Measurements from ENCODE around the gene SLC41A3.

SLC41A3 gene

DNA sequence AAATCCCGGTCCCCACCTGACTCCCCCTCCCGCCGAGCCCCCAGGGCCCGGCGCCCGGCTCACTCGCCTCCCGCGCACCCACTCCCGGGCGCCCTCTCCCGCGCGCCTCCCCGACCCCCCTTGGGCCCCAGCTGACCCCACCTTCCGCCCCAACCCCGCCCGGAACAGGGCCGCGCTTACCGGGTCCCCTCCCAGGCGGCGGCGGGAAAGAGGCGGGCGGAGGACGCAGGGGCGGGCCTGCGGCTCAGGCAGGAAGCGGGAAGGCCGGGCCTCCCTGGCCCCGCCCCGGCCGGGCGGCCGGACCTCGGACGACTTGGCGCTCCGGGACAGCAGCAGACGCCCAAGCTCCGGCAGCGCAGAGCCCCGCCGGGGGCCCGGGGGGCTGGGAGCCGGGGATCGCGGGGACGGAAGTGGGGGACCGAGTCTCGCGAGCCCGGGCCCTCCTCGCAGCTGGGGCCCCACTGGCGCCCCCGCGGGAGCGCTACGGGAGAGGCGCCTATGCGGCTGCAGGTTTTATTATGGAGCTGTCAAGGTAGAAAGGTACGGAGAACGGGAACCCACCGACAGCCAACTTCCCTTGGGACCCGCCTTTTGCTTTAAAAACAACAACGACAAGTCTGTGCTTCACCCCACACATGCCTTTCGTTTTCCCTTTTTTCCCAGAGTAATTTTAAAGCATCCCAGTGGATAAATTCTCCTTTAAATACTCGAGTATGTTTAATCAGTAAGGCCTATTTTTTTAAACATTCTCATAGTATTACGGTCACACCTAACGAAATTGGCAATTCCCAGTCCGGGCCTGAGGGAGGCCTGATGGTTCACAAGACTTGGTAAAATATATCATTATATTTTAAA, at the start of gene SLC41A3:
Gene SLC41A3 (minus strand): TSS at position 212 of the 855 bp plus-strand sequence. CDS start 15,905 bp downstream, outside the sequence.
- peak; percentile 83 for DNase-seq

GRCh38 chr3:126133606-126134005, 49.7 kb upstream of the SLC41A3 start:
- DNase-seq = no peak

GRCh38 chr3:126132751-126133511, 49.0 kb upstream of the SLC41A3 start:
- no peak for DNase-seq

DNA sequence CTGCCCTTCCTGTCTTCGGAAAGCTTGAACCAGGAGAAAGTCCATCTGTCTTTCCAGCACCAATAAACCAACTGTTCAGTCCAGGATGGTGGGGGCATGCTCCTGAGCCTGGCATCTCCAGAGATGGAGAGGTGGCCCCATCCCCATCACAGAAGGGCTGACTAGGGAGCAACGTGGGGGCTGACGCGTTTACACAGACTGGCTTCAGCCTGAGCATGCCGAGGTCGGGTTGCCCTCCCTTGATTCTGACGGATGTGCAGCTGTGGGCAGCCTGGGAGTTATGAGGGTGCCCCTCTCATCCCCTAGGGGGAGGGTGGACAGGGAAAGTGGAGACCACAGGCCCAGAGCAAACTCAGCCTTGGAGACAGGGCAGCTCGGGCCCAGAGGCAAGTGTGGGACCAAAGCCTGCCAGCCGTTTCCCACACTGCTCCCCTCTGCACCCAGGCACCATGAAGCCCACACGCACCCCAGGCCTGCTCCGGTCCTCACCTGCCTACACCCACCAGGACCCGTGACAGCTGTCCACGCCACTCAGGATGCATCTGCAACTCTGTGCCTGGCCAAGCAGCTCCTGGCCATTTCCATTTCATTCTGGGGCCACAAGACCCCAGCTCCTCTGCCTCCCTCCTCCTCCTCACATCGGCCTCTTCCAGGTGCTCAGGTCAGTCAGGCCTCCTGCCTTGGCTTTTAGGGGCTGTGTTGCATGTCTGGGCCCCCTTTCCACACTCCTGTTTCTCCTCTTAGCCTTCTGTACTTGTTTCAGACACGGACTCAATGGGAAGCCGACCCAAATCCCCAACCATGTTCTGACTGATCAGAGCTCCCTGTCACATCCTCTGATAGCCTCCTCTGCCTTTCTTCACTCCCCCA, 48.2 kb upstream of the SLC41A3 start:
- DNase-seq = no peak

- DNase-seq = no peak
These were observed 47.2 kb upstream of the SLC41A3 start for GRCh38 chr3:126130981-126131745.

- no peak for DNase-seq
These were observed 46.3 kb upstream of the SLC41A3 start for GRCh38 chr3:126130081-126130855.

GRCh38 chr3:126129398-126129891, 45.5 kb upstream of the SLC41A3 start:
- no peak for DNase-seq

- no peak for DNase-seq
These were observed 44.8 kb upstream of the SLC41A3 start for GRCh38 chr3:126128504-126129397.

DNA sequence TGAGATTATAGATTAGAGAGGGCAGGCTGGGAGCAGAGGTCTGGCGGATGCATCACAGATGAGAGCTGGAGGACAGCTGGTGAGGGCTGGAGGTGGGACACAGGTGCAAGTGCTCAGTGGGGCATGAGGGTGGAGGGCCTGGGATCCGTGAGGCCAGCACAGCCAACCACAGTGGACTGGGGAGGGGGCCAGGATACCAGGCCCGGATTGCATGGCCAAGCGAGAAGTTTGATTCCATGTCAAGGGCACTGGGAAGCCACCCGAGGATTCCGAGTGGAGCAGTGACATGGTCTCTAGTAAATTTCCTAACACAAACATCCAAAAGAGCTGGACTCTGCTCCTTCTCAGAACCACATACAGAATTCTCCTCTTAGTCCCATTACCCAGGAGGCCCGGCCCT, 44.0 kb upstream of the SLC41A3 start:
- no peak for DNase-seq

- no peak for DNase-seq
These were observed 43.5 kb upstream of the SLC41A3 start for GRCh38 chr3:126127452-126127851.

DNA sequence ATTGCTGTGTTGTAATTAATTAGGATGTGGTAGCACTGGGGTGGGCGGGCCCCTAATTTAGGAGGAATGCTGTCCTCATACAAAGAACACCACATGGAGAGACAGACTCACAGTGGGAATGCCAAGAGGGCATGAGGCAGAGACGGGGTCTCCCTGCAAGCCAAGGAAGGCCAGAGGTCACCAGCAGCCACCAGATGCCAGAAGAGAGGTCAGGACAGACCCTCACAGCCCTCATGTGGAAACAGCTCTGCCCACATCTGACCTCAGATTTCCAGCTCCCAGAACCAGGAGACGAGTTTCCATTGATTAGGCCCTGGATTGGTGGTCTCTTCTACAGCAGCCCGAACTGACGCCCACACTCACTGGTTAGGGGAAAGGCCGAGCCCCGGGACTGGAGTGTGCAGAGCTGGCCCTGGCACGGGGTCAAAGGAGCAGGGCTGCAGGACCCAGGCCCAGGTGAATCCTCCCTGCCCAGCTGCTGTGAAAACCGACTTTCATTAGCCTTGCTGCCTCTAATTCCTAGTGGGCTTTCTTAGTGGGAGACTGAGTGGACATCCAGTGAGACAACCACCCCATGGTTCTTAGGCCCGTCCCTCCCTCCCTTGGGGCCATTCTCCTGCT, 43.0 kb upstream of the SLC41A3 start:
- no peak for DNase-seq

DNA sequence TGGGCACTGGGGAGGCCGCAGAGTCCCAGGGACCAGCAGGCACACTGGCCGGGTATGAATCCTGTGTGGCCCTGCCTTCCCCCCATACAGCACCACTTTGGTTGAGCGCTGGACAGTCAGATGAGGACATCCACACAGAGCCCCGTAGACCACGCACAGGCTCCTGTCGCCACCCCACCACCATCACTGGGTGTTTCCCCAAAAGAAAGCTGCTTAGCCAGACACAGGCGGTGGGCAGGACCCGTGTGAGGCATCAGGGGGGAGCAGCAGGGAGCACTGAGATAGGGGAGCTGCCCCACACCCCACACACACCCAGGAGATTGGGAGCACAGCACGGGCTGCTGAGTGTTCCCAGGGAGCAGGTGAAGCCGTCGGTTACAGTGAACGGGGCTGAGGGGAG, 42.4 kb upstream of the SLC41A3 start:
- no peak for DNase-seq

DNA sequence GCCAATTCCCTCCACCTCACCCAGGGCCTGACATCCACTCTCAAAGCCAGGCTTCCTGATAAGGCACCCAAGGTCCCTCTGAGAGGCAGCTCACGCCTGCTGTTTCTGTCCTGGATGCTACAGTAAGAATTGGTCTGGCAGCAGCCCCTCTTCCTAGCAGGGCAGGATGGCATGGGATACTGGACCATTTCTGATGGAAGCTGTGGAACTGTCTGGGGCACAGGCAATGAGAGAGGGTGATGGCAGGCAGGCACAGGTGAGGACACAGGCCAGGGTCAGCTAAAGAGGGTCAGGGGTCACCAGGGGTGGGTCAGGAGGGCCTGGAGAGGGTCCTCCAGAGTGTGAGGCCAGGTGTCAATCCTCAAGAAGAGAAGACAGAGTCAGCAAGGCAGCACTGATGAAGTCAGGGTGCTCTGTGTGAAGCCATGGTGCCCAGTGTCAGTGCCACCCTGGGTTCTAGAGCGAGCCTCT, 41.9 kb upstream of the SLC41A3 start:
- DNase-seq = no peak

- no peak for DNase-seq
These were observed 41.4 kb upstream of the SLC41A3 start for GRCh38 chr3:126125341-126125740.

DNA sequence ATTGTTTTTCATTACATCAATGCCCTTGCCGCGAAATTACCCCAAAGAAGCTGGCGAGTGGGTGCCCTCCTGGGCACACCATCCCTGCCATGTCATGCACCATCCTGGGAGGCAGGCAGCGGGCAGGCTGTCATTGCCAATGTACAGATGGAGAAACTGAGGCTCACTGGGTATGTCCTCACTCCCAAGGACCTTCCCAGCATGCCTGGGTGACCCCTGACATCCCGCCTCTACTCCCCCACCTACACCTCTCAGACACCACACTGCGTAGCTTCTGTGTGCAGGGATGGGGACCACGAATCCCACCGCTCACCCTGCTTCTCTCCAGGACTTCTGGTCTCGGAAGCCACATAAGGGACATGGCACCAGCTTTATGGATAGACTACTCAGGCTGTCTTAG, 41.0 kb upstream of the SLC41A3 start:
- no peak for DNase-seq

GRCh38 chr3:126124148-126124868, 40.4 kb upstream of the SLC41A3 start:
- DNase-seq = no peak

GRCh38 chr3:126121632-126122031, 37.7 kb upstream of the SLC41A3 start:
- no peak for DNase-seq

DNA sequence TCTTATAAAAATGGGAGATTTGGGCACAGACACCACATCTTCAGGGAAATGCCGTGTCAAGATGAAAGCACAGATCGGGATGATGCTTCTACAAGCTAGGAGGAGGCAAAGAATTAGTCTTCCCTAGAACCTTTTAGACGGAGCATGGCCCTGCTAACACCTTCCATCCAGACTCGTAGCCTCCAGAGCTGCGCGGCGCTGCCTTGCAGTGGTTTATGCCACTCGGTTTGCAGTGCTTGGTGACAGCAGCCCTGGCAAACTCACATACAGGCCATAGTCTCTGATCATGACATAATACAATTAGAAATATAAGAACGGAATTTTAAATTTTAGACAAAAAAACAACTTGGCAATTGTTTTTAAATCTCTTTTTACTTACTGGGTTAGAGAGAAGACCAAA, 37.1 kb upstream of the SLC41A3 start:
- no peak for DNase-seq

GRCh38 chr3:126119976-126120375, 36.1 kb upstream of the SLC41A3 start:
- no peak for DNase-seq

All from GDM1 (cell line).